ENCODE measurements around the gene RAPH1. TPM values are rescaled to one million over a fixed set of nuclear protein-coding genes. Genes with fewer than 3 reads are reported as not detected.

The RAPH1 gene
- total RNA-seq, 1 donor, result 57.2 TPM

- no peak for TF ChIP-seq CTCF (IDR thresholded peaks at IDR 0.05; ENCODE audit: extremely low read depth, low read depth, low read length)
- Histone ChIP-seq H3K4me1 (ENCODE audit: insufficient read depth, low read length) (peaks cover 6% of the 10 kb centered on the region), H2AFZ (ENCODE audit: low read length) (no peak overlapping the region), H3K4me2 (ENCODE audit: insufficient read depth, low read length) (no peak overlapping the region), H3K79me2 (ENCODE audit: insufficient read depth, low read length) (peaks cover 84% of the 10 kb centered on the region), H3K4me3 (ENCODE audit: insufficient read depth, low read length) (no peak overlapping the region), H4K20me1 (ENCODE audit: insufficient read depth, low read length) (peaks cover 11% of the 10 kb centered on the region), H3K27ac (ENCODE audit: low read depth, low read length) (no peak overlapping the region), H3K9me3 (ENCODE audit: low read depth, low read length) (no peaks in the 10 kb centered on the region), H3K27me3 (ENCODE audit: insufficient read depth, low read length) (no peaks in the 10 kb centered on the region), H3K36me3 (ENCODE audit: insufficient read depth, low read length) (no peaks in the 10 kb centered on the region)
- no peak for DNase-seq (ENCODE audit: insufficient read length, low spot score, missing footprints)
Observed at GRCh38 chr2:203359450-203359849, 175.7 kb downstream of the RAPH1 start.

GRCh38 chr2:203354966-203355365 is 180.1 kb downstream of the RAPH1 start:
- H3K9me3 ChIP-seq (ENCODE audit: low read depth, low read length), result no peaks in the 10 kb centered on the region

GRCh38 chr2:203352604-203353255 is 182.4 kb downstream of the RAPH1 start:
- no peaks in the 10 kb centered on the region for H3K27me3 ChIP-seq (ENCODE audit: insufficient read depth, low read length)
- TF ChIP-seq CTCF (IDR thresholded peaks at IDR 0.05; ENCODE audit: extremely low read depth, low read depth, low read length), result no peak
- no peaks in the 10 kb centered on the region for H3K36me3 ChIP-seq (ENCODE audit: insufficient read depth, low read length)
- no peak for DNase-seq (ENCODE audit: insufficient read length, low spot score, missing footprints)
- H2AFZ ChIP-seq (ENCODE audit: low read length), result no peak overlapping the region
- H3K9me3 ChIP-seq (ENCODE audit: low read depth, low read length), result no peaks in the 10 kb centered on the region
- no peaks in the 10 kb centered on the region for H3K4me1 ChIP-seq (ENCODE audit: insufficient read depth, low read length)
- H3K4me2 ChIP-seq (ENCODE audit: insufficient read depth, low read length), result no peak overlapping the region
- H3K4me3 ChIP-seq (ENCODE audit: insufficient read depth, low read length), result no peak overlapping the region
- no peak overlapping the region for H3K27ac ChIP-seq (ENCODE audit: low read depth, low read length)
- H4K20me1 ChIP-seq (ENCODE audit: insufficient read depth, low read length), result peaks cover 13% of the 10 kb centered on the region
- H3K79me2 ChIP-seq (ENCODE audit: insufficient read depth, low read length), result peaks cover 88% of the 10 kb centered on the region

More at GRCh38 chr2:203354966-203355365, 180.1 kb downstream of the RAPH1 start:
- Histone ChIP-seq H3K4me3 (ENCODE audit: insufficient read depth, low read length) (no peak overlapping the region), H3K79me2 (ENCODE audit: insufficient read depth, low read length) (peaks cover 89% of the 10 kb centered on the region), H3K4me1 (ENCODE audit: insufficient read depth, low read length) (peaks cover 2% of the 10 kb centered on the region), H3K4me2 (ENCODE audit: insufficient read depth, low read length) (no peak overlapping the region), H3K27ac (ENCODE audit: low read depth, low read length) (no peak overlapping the region), H3K27me3 (ENCODE audit: insufficient read depth, low read length) (no peaks in the 10 kb centered on the region), H3K36me3 (ENCODE audit: insufficient read depth, low read length) (no peaks in the 10 kb centered on the region), H2AFZ (ENCODE audit: low read length) (no peak overlapping the region), H4K20me1 (ENCODE audit: insufficient read depth, low read length) (peaks cover 15% of the 10 kb centered on the region)
- DNase-seq (ENCODE audit: insufficient read length, low spot score, missing footprints), result no peak
- no peak for TF ChIP-seq CTCF (IDR thresholded peaks at IDR 0.05; ENCODE audit: extremely low read depth, low read depth, low read length)

GRCh38 chr2:203347375-203347774 is 187.7 kb downstream of the RAPH1 start:
- Histone ChIP-seq H3K79me2 (ENCODE audit: insufficient read depth, low read length) (peaks cover 97% of the 10 kb centered on the region), H3K27ac (ENCODE audit: low read depth, low read length) (no peak overlapping the region)

More at GRCh38 chr2:203347375-203347774, 187.7 kb downstream of the RAPH1 start:
- H2AFZ ChIP-seq (ENCODE audit: low read length), result no peak overlapping the region
- H3K36me3 ChIP-seq (ENCODE audit: insufficient read depth, low read length), result peaks cover 7% of the 10 kb centered on the region
- no peaks in the 10 kb centered on the region for H3K27me3 ChIP-seq (ENCODE audit: insufficient read depth, low read length)
- TF ChIP-seq CTCF (IDR thresholded peaks at IDR 0.05; ENCODE audit: extremely low read depth, low read depth, low read length), result no peak
- no peak for DNase-seq (ENCODE audit: insufficient read length, low spot score, missing footprints)
- H3K4me2 ChIP-seq (ENCODE audit: insufficient read depth, low read length), result no peak overlapping the region
- H3K4me3 ChIP-seq (ENCODE audit: insufficient read depth, low read length), result no peak overlapping the region
- no peaks in the 10 kb centered on the region for H3K9me3 ChIP-seq (ENCODE audit: low read depth, low read length)
- H3K4me1 ChIP-seq (ENCODE audit: insufficient read depth, low read length), result no peaks in the 10 kb centered on the region
- H4K20me1 ChIP-seq (ENCODE audit: insufficient read depth, low read length), result peaks cover 19% of the 10 kb centered on the region

Measured in osteoblast (primary cell).